GM12878 (cell line): Measurements from ENCODE around the gene TERB2. TPM values are rescaled to one million over a fixed set of nuclear protein-coding genes. Genes with fewer than 3 reads are reported as not detected.
"Not testable (repeated sequence)": the region's sequence is repeated elsewhere in the genome, so short reads cannot be mapped to it uniquely, and the experiment has no call there.

Experiments used
- ATAC-seq: fragments of 200-7000 bp; cut with Tn5 transposase; 3 replicates; pipeline ENCODE4 v1.9.1; 2020; ENCODE audit warnings: mild to moderate bottlenecking, moderate library complexity
- BruUV-seq: library from RNA; stranded (reverse); fragments of 400-500 nt; replicated peaks from 2 replicates; lab custom pipeline; 2021; lab: Mats Ljungman, UMichigan
- CTCF ChIA-PET: fragments of 300-600 bp; sonication (Branson Sonifier 250); formaldehyde crosslinking; extraction: SDS; loops from one replicate; lab custom pipeline; 2021; ENCODE audit warnings: inconsistent platforms; lab: Yijun Ruan, JAX
- POLR2A ChIA-PET: fragments of 350-600 bp; formaldehyde crosslinking; extraction: SDS; loops from one replicate; lab custom pipeline; 2021; ENCODE audit warnings: inconsistent platforms; lab: Charles Lee
- RAD21 ChIA-PET: fragments of 300-600 bp; sonication (Branson Sonifier 250); formaldehyde crosslinking; loops from one replicate; lab custom pipeline; 2023; ENCODE audit warnings: antibody characterized with exemption; ENCODE audit not compliant: unreplicated experiment; lab: Charles Lee
- SMC1A ChIA-PET: fragments of 300-600 bp; sonication (Branson Sonifier 250); formaldehyde crosslinking; loops from one replicate; lab custom pipeline; 2023; ENCODE audit not compliant: unreplicated experiment, uncharacterized antibody; lab: Charles Lee
- DNase-seq: peaks from one replicate; pipeline ENCODE4 v3.0.0-alpha.2; 2011; ENCODE audit warnings: low read depth, low spot score
- FAIRE-seq: peaks from 3 replicates; lab custom pipeline; 2011; peaks lifted over from hg19 to GRCh38; lab: Jason Lieb, UNC
- H2AFZ ChIP-seq: 2 replicates; pipeline ENCODE4 v1.6.0; 2011; ENCODE audit warnings: low read depth, low read length, control low read depth; ENCODE audit not compliant: control insufficient read depth
- H3K27ac ChIP-seq: 2 replicates; pipeline ENCODE4 v1.5.1; 2011; ENCODE audit warnings: control low read depth; ENCODE audit not compliant: control insufficient read depth, insufficient read depth
- H3K27me3 ChIP-seq, 2 experiments: replicated peaks in 1 of 2; 2 replicates each; pipeline versions ENCODE4 v1.6.0 to v1.6.1; 2011; ENCODE audit warnings: low read length in 1 of 2; ENCODE audit not compliant: control insufficient read depth in 2 of 2, insufficient read depth in 2 of 2
- H3K36me3 ChIP-seq, 2 experiments: 2 replicates each; pipeline ENCODE4 v1.5.1; 2011; ENCODE audit warnings: low read length in 1 of 2; ENCODE audit not compliant: control insufficient read depth in 2 of 2, insufficient read depth in 2 of 2
- H3K4me1 ChIP-seq: 2 replicates; pipeline ENCODE4 v1.6.1; 2011; ENCODE audit warnings: mild to moderate bottlenecking, low read length, moderate library complexity, mixed read lengths; ENCODE audit not compliant: control insufficient read depth, insufficient read depth
- H3K4me2 ChIP-seq: 2 replicates; pipeline ENCODE4 v1.6.0; 2011; ENCODE audit warnings: control low read depth; ENCODE audit not compliant: control insufficient read depth, insufficient read depth
- H3K4me3 ChIP-seq: fragments of 200-600 bp; sonication (generic); 2 replicates; pipeline ENCODE4 v1.5.1; 2016
- H3K79me2 ChIP-seq: 2 replicates; pipeline ENCODE4 v1.6.0; 2011; ENCODE audit warnings: low read length; ENCODE audit not compliant: control insufficient read depth, insufficient read depth
- H3K9ac ChIP-seq: 2 replicates; pipeline ENCODE4 v1.8.0; 2011; ENCODE audit warnings: low read length, control low read depth, mixed read lengths; ENCODE audit not compliant: control insufficient read depth, insufficient read depth
- H3K9me3 ChIP-seq: replicated peaks from 3 replicates; pipeline ENCODE4 v1.5.1; 2011; ENCODE audit warnings: mild to moderate bottlenecking, low read length; ENCODE audit not compliant: control insufficient read depth, insufficient read depth
- H4K20me1 ChIP-seq: 2 replicates; pipeline ENCODE4 v1.6.0; 2011; ENCODE audit not compliant: control insufficient read depth, insufficient read depth
- WGBS: methylation state at CpG from one replicate; pipeline ENCODE4 v1.1.6; 2016; ENCODE audit warnings: low lambda C conversion rate; ENCODE audit not compliant: insufficient replicate concordance, insufficient coverage; ENCODE audit errors: missing lambda C conversion rate; 5-methylcytosine and 5-hydroxymethylcytosine counted together
- in situ Hi-C: fragments of 300-500 bp; cut with MboI; formaldehyde crosslinking; loops from 9 replicates; pipeline ENCODE4 v1.14.3; 2018; ENCODE audit warnings: mixed read lengths
- intact Hi-C: fragments of 100-400 bp; cut with micrococcal nuclease; formaldehyde crosslinking; loops from one replicate; pipeline ENCODE4 v1.14.2; 2022; ENCODE audit not compliant: unreplicated experiment
- polyA plus RNA-seq, 11 experiments: library from polyadenylated mRNA; depleted of rRNA in 4 of 11; unstranded in 6 of 11; stranded (reverse) in 5 of 11; fragments of >200 nt; fragmentation: Nextera tagmentation in 4 of 11; fragmentation: Illumina TruSeq in 1 of 11; extraction: Ambion mirVana in 4 of 11; extraction: Trizol in 1 of 11; gene quantifications; 1 replicate in 1 of 11; 2 replicates in 10 of 11; pipeline versions ENCODE4 v1.2.1 to v1.2.3, GENCODE V29; 2011 to 2016; ENCODE audit warnings: inconsistent platforms in 2 of 11, missing spikeins in 2 of 11, low read depth in 1 of 11
- total RNA-seq, 4 experiments: library from RNA; depleted of rRNA in 3 of 4; stranded (reverse); fragments of >200 nt in 3 of 4; fragmentation: Illumina TruSeq in 1 of 4; extraction: Trizol in 1 of 4; gene quantifications; 2 replicates each; pipeline versions ENCODE4 v1.2.1 to v1.2.3, GENCODE V29; 2013 to 2021

TERB2 gene
- total and polyA plus RNA-seq, 10 of the 15 experiments (the other 5 are each of a cell fraction or from before 2014, with no cell fraction given): not detected

DNA sequence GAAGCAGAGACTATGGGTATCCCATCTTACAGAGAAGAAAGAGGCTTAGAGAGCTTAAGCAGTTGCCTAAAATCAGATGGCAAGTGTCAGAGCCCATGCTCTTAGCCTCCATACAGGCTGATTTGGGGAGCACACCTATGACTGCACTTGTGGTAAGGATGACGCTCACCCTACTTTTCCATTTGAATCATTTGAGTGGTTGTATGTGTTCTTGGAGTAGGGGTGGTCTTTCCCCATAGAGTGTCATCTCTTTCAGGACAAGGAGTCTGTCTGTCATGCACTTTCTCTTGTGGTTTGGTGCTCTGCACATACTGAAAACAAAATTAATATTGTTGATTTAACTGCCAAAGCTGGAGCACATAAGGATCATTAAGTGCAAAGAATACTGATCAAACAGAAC is 31.2 kb downstream of the TERB2 start:
- in situ Hi-C loops, H4K20me1 ChIP-seq, H3K27me3 ChIP-seq, ATAC-seq, H3K4me1 ChIP-seq, DNase-seq, H3K79me2 ChIP-seq, CTCF ChIA-PET, H2AFZ ChIP-seq, H3K27ac ChIP-seq, intact Hi-C loops, H3K4me2 ChIP-seq, RAD21 ChIA-PET, H3K9ac ChIP-seq, SMC1A ChIA-PET, BruUV-seq, POLR2A ChIA-PET, H3K9me3 ChIP-seq, H3K36me3 ChIP-seq, H3K4me3 ChIP-seq: not testable (repeated sequence)
- peak; percentile 74 for FAIRE-seq
- no CpG with 5 or more reads among the region's 1 CpG for WGBS

GRCh38 chr15:44988184-44988869 is 31.8 kb downstream of the TERB2 start:
- SMC1A ChIA-PET: not testable (repeated sequence)
- WGBS: 90% methylated on average over 1 of the region's 3 CpGs

GRCh38 chr15:44988870-44989219 is 32.4 kb downstream of the TERB2 start:
- ATAC-seq, H2AFZ ChIP-seq, FAIRE-seq, H3K4me3 ChIP-seq, H3K79me2 ChIP-seq, H3K36me3 ChIP-seq, H3K27me3 ChIP-seq, RAD21 ChIA-PET, CTCF ChIA-PET, POLR2A ChIA-PET, H3K9me3 ChIP-seq, intact Hi-C loops, SMC1A ChIA-PET, BruUV-seq, H3K27ac ChIP-seq, H3K4me2 ChIP-seq, H3K9ac ChIP-seq, in situ Hi-C loops, DNase-seq, H4K20me1 ChIP-seq, H3K4me1 ChIP-seq: not testable (repeated sequence)
- 51% methylated on average over 4 of the region's 5 CpGs for WGBS

More at GRCh38 chr15:44988184-44988869, 31.8 kb downstream of the TERB2 start:
- H3K9ac ChIP-seq, CTCF ChIA-PET, H2AFZ ChIP-seq, H3K27ac ChIP-seq, BruUV-seq, ATAC-seq, DNase-seq, H3K4me1 ChIP-seq, H3K4me2 ChIP-seq, H3K36me3 ChIP-seq, H4K20me1 ChIP-seq, RAD21 ChIA-PET, intact Hi-C loops, H3K9me3 ChIP-seq, in situ Hi-C loops, POLR2A ChIA-PET, H3K79me2 ChIP-seq, H3K4me3 ChIP-seq, H3K27me3 ChIP-seq: not testable (repeated sequence)
- peak; percentile 18 for FAIRE-seq

DNA sequence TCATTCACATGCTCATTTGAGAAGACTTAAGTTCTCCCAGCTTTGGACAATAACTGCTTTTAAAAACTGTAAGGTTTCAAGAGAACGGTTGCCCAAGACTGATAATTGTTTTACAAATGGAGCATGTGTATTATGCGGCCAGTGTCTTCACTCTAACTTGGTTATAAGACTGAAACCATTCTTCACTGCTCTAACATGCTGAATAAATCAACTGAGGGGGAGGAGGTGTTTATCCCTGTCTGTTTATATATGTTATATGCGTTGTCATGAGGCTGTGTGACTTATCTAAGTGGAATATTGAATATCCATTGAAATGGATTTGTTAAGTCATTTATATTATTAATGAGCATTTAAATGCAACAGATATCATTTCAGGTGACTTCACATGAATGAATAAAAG is 41.1 kb downstream of the TERB2 start:
- H3K27ac ChIP-seq, H3K9me3 ChIP-seq, H2AFZ ChIP-seq, RAD21 ChIA-PET, H3K4me3 ChIP-seq, H4K20me1 ChIP-seq, H3K27me3 ChIP-seq, H3K79me2 ChIP-seq, intact Hi-C loops, H3K36me3 ChIP-seq, H3K9ac ChIP-seq, BruUV-seq, SMC1A ChIA-PET, in situ Hi-C loops, H3K4me1 ChIP-seq, ATAC-seq, H3K4me2 ChIP-seq, DNase-seq: not testable (repeated sequence)
- 48% methylated on average over 3 of the region's 3 CpGs for WGBS
- POLR2A ChIA-PET: interaction anchor here (0.6 kb wide), 1 partner anchor 9 kb away, joined by 3 read pairs; no protein-coding TSS in a partner anchor
- CTCF ChIA-PET: interaction anchor here (1.0 kb wide), 1 partner anchor 26 kb away, joined by 3 read pairs; no protein-coding TSS in a partner anchor
- peak; percentile 44 for FAIRE-seq
